PFSK-1 (cell line): Measurements from ENCODE around the gene CD79B.

Experiments used
- POLR2AphosphoS5 ChIP-seq: IDR thresholded peaks from 2 replicates; pipeline ENCODE4 v1.6.1; 2012; ENCODE audit warnings: low read depth, mild to moderate bottlenecking, control low read depth, low read length, moderate library complexity
- TAF1 ChIP-seq: IDR thresholded peaks from 2 replicates; pipeline ENCODE4 v1.6.1; 2012; ENCODE audit warnings: low read length, control low read depth, borderline replicate concordance; ENCODE audit not compliant: insufficient read depth

- TF ChIP-seq TAF1 (no peak), POLR2AphosphoS5 (no peak)
Observed at GRCh38 chr17:63934183-63935112, 2.3 kb upstream of the CD79B start.
